ENCODE results near the gene GHR.

Gene GHR

DNA sequence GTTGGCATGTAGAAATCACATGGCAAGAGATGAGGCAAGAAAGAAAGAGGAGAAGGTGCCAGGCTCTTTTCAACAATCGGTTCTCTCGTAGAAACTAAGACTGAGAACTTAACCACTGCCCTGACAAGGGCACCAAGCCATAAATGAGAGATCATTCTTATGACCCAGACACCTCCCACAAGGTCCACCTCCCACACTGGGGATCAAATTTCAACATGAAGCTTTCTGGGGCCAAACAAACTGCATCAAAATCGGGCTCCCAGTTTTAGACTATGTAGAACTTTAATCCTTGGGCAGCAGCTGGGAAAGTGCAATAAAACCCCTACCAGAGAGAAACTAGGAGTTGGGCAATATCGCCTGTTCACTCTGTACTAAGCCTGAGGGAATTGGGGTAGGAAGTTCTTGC lies 183.2 kb downstream of the GHR start:
- Histone ChIP-seq H3K27me3 (ENCODE audit: insufficient read depth, low read depth, severe bottlenecking) (peaks cover 34% of the 10 kb centered on the region), H3K9me3 (ENCODE audit: severe bottlenecking) (no peaks in the 10 kb centered on the region), H3K4me3 (ENCODE audit: low read depth, low read length) (no peak overlapping the region), H3K36me3 (no peaks in the 10 kb centered on the region), H3K27ac (no peak overlapping the region)
- TF ChIP-seq, protein P1, sequence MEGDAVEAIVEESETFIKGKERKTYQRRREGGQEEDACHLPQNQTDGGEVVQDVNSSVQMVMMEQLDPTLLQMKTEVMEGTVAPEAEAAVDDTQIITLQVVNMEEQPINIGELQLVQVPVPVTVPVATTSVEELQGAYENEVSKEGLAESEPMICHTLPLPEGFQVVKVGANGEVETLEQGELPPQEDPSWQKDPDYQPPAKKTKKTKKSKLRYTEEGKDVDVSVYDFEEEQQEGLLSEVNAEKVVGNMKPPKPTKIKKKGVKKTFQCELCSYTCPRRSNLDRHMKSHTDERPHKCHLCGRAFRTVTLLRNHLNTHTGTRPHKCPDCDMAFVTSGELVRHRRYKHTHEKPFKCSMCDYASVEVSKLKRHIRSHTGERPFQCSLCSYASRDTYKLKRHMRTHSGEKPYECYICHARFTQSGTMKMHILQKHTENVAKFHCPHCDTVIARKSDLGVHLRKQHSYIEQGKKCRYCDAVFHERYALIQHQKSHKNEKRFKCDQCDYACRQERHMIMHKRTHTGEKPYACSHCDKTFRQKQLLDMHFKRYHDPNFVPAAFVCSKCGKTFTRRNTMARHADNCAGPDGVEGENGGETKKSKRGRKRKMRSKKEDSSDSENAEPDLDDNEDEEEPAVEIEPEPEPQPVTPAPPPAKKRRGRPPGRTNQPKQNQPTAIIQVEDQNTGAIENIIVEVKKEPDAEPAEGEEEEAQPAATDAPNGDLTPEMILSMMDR (IDR thresholded peaks at IDR 0.05; ENCODE audit: low read depth, low read length) = no peak
- no peak for DNase-seq

DNA sequence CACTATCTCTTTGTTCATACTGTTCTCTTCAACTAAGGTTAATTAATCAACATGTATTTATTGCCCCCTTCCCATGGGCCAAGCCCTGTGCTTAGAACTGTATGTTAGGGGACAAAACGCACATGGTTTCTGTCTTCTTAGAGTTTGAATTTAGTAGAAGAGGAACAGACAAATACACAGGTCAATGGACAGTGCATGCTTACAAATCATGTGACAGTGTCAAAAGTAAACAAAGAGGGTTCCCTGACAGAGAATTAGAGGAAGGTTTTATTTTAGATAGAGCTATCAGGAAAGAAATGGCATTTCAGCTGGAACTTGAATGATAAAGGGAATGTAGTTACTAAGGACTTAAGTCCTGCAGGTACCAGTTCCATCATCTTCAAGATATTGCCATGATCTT lies 188.2 kb downstream of the GHR start:
- no peak overlapping the region for H3K4me3 ChIP-seq (ENCODE audit: low read depth, low read length)
- H3K9me3 ChIP-seq (ENCODE audit: severe bottlenecking) = no peaks in the 10 kb centered on the region
- TF ChIP-seq, protein P1 (IDR thresholded peaks at IDR 0.05; ENCODE audit: low read depth, low read length) = no peak
- H3K27ac ChIP-seq = no peak overlapping the region
- DNase-seq = no peak
- H3K27me3 ChIP-seq (ENCODE audit: insufficient read depth, low read depth, severe bottlenecking) = peaks cover 22% of the 10 kb centered on the region
- H3K36me3 ChIP-seq = no peaks in the 10 kb centered on the region

DNA sequence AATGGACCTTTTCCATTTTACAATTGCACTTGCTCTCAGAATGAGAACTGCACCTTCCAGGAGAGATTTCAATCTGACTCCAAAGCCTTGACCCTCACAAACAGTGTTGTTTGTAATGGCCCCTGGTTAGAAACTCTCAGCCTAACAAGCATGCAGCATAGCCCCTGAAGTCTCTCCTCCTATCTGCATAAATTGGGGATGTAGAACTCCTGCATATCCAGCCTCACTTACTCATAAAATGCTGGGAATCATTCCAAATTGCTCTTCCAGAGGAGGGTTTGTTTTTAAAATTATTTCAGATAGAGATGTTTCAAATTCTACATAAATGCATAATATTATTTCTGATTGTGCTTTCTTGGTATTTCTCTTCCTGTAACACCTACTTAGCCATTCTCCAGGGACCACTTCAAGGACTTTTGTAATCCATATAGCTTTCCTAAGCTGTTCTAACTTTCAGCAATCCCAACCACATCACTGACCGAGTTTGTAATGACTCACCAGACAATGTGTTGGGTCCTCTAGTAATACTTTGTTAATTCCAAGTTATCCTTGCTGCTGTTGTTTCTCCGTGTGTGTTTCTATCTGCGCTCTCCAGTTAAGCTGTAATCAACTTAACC lies 189.6 kb downstream of the GHR start:
- Histone ChIP-seq H3K27me3 (ENCODE audit: insufficient read depth, low read depth, severe bottlenecking) (peaks cover 28% of the 10 kb centered on the region), H3K9me3 (ENCODE audit: severe bottlenecking) (no peaks in the 10 kb centered on the region)
- TF ChIP-seq, protein P1 (IDR thresholded peaks at IDR 0.05; ENCODE audit: low read depth, low read length) = no peak

DNA sequence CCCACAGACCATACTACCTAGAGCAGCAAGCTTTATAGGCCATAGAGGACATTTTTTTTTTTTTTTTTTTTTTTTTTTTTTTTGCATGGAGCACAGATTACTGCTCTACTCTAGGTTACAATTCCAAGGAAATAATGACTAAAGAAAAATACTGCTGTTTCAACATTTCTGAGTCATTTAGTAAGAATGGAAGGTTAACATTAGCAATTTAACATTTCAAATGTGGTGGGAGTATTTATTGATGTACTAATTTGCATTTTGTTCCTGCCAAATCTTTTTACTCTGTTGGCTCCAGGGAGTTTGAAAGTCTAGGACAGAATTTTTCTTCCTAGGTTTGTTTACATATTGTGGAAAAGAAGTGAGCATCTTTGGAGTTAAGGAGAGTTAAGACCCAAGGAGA lies 191.3 kb downstream of the GHR start:
- TF ChIP-seq, protein P1 (IDR thresholded peaks at IDR 0.05; ENCODE audit: low read depth, low read length) = no peak
- DNase-seq = no peak
- H3K4me3 ChIP-seq (ENCODE audit: low read depth, low read length) = no peak overlapping the region
- no peak overlapping the region for H3K27ac ChIP-seq
- no peaks in the 10 kb centered on the region for H3K9me3 ChIP-seq (ENCODE audit: severe bottlenecking)
- peaks cover 38% of the 10 kb centered on the region for H3K27me3 ChIP-seq (ENCODE audit: insufficient read depth, low read depth, severe bottlenecking)
- no peaks in the 10 kb centered on the region for H3K36me3 ChIP-seq

More for the DNA sequence above, 189.6 kb downstream of the GHR start:
- no peak for DNase-seq
- Histone ChIP-seq H3K4me3 (ENCODE audit: low read depth, low read length) (no peak overlapping the region), H3K27ac (no peak overlapping the region), H3K36me3 (no peaks in the 10 kb centered on the region)

DNA sequence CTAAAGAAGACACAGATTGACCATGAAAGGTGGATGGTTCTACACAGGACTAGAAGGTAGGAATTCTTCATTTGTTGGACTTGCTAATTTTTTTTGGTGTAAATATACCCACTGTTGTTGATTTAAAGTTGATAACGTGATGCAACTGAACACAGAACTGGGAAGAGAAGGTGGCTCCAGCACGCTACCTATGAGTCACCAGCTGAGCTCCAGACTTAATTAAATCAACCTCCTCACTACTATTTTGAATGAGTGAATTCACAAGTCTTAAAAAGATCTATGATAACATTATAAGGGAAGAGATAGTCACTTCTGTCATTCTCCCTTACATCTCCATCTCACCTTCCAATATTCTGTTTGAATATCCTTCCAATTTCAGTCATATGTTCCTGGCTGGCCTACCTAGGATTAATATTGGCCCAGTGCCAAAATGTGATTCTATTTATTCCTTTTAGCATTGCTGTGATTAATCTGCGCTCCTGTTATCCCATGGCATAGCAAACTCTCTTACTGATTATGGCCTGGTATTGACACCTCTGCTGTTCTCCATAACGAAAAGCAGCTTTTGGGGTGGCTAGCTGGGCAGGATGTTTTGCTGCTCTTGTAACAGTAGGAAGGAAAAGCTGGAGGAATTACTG lies 197.5 kb downstream of the GHR start:
- H3K9me3 ChIP-seq (ENCODE audit: severe bottlenecking) = no peaks in the 10 kb centered on the region
- TF ChIP-seq, protein P1 (IDR thresholded peaks at IDR 0.05; ENCODE audit: low read depth, low read length) = no peak
- H3K36me3 ChIP-seq = no peaks in the 10 kb centered on the region
- H3K27me3 ChIP-seq (ENCODE audit: insufficient read depth, low read depth, severe bottlenecking) = peaks cover 38% of the 10 kb centered on the region
- no peak overlapping the region for H3K27ac ChIP-seq
- DNase-seq = no peak
- no peak overlapping the region for H3K4me3 ChIP-seq (ENCODE audit: low read depth, low read length)
